Umbilical cord (tissue), 2 donors: ENCODE measurements around the gene CDH24. TPM values are rescaled to one million over a fixed set of nuclear protein-coding genes. Genes with fewer than 3 reads are reported as not detected.
"Not testable (repeated sequence)": the region's sequence is repeated elsewhere in the genome, so short reads cannot be mapped to it uniquely, and the experiment has no call there.

Experiments
- DNase-seq: peaks from one replicate; pipeline ENCODE4 v3.0.0-alpha.2; 2015; ENCODE audit warnings: low spot score
- total RNA-seq: library from RNA; depleted of rRNA; stranded (reverse); fragments of >200 nt; gene quantifications from one replicate; pipeline ENCODE4 v1.2.3, GENCODE V29; 2014; ENCODE audit warnings: low replicate concordance; ENCODE audit not compliant: insufficient read depth

The CDH24 gene
- total RNA-seq, 1 donor from 2014 or later: 5.3 TPM

DNA sequence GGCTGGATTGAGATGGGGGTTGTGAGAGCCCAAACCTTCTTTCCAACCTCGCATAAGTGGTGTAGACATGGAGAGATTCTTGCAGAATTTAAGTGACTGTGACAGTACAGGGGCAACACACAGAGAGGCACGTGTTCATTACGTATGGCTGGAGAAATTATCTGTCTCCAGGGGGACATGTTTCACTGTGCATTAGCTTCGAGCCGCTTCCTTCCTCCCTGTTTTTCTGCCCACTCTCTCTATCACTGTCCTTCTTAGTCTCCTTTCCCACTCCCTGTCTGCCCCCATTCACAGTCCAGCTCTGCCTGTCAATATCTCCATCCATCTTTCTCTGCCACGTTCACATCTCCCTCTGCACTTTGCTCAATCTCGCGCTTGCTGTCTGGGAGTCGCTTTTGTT, 35.9 kb downstream of the CDH24 start:
- DNase-seq: no peak

DNA sequence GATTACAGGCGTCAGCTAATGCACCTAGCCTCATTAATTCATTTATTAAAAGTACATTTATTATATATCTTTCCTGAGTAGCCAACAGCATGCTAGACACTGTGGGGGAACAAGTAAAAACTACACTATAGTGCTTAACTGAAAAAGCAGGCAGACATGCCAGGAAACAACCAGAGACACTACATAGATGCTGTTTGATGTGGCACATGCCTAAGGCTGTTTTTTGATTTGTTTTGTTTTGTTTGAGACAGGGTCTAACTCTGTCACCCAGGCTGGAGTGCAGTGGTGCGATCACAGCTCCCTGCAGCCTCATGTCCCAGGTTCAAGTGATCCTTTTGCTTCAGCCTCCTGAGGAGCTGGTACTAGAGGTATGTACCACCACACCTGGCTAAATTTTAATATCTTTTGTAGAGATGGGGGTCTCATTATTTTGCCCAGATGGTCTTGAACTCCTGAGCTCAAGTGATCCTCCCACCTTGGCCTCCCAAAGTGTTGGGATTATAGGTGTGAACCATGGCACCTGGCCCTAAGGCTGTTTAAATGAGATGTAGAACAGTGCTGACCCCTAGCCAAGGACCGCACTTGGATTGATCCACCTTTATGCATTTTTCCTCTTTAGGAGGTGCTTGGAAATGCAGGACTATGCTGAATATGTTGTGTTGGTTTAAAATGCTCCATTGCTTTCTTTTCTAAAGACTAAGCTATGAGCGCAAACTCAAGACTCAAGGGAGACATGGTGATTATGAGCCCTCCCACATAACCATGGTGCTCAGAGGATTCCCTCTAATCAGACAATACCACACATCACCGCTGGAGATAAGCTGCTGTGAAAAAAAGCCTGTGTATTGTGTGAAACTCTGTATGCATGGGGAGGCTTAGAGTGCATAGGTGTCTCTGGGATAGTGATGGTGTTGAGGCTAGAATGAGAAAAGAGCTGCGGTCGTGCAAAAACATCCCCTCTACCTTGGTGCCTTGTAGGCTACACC, 36.9 kb downstream of the CDH24 start:
- DNase-seq: no peak

DNA sequence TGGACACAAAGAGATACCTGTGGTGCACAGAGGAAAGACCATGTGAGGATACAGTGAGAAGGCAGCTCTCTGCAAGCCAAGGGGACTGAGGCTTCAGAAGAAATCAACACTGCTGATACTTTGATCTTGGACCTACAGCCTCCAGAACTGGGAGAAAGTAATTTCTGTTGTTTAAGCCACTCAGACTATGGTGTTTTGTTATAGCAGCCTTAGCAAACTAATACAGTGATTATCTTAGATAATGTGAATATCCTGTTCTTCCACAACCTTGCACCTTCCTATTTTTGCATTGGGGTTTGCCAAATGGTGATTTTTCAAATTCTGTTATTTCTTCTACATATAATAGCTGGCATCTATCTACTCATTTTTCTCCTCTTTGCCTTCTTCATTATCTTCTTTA, 39.2 kb downstream of the CDH24 start:
- no peak for DNase-seq

DNA sequence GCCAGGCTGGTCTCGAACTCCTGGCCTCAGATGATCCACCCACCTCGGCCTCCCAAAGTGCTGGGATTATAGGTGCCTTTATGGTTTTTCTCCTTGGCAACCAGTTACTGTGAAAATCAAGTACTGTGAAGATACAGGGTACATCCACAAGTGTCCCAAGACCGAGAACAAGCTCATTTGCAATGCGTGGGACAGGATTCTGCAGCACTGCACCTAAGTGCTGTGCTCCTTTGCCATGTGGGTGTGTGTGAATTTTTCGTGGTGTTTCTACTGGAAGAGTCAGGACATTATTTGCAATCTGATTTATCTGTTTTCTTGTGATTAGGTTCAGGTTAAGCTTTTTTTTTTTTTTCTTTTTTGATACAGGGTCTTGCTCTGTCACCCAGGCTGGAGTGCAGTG, 40.2 kb downstream of the CDH24 start:
- no peak for DNase-seq

DNA sequence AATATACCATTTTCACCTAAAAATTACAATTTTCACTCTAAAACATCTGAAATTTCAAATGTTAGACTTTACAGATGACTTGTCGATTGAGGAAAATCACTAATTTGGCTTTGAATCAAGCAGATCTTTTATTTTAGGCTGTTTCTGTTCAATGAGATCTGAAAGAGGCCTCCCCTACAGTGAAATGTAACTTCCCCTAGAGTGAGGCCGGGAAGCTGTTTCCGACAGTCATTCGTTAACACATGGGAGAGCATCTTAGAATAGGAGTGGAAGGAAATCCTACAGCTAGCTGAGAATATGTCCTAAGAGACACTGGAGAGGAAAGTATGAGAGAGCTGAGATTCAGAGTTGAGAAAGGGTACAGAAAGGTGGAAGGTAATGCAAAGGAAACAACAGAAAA, 41.7 kb downstream of the CDH24 start:
- no peak for DNase-seq

DNA sequence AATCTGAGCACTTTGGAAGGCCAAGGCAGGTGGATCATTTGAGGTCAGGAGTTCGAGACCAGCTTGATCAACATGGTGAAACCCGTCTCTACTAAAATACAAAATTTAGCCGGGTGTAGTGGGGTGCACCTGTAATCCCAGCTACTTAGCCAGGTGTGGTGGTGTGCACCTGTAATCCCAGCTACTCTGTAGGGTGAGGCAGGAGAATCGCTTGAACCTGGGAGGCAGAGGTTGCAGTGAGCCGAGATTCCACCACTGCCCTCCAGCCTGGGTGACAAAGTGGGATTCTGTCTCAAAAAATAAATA, 43.6 kb downstream of the CDH24 start:
- not testable (repeated sequence) for DNase-seq

DNA sequence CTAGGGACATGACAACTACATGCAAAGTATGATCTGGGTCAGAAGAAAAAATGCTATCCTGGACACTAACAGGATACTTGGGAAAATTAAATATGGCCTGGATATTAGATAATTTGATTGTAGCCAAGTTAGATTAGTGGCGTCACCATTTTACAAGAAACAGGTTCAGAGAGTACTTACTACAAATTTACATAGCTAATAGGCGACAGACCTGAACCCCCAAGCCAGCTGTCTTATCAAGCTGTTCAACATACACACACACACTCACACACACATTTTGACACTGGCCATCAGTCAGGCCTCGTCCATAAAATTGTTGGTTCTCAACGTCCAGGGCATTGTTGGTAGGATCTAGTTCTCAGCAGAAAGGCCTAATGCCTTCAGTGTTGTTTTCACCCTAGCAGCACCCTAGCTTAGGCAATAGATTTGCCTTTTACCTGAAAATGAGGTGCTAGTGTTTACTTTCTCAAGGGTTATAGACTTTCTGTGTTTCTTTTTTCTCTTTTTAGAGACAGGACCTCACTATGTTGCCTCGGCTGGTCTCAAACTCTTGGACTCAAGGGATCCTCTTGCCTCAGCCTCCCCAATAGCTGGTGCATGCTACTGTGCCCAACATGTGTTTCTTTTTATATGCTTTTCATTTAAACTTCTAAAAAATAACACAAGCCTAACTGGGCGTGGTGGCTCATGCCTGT, 44.1 kb downstream of the CDH24 start:
- DNase-seq: no peak

DNA sequence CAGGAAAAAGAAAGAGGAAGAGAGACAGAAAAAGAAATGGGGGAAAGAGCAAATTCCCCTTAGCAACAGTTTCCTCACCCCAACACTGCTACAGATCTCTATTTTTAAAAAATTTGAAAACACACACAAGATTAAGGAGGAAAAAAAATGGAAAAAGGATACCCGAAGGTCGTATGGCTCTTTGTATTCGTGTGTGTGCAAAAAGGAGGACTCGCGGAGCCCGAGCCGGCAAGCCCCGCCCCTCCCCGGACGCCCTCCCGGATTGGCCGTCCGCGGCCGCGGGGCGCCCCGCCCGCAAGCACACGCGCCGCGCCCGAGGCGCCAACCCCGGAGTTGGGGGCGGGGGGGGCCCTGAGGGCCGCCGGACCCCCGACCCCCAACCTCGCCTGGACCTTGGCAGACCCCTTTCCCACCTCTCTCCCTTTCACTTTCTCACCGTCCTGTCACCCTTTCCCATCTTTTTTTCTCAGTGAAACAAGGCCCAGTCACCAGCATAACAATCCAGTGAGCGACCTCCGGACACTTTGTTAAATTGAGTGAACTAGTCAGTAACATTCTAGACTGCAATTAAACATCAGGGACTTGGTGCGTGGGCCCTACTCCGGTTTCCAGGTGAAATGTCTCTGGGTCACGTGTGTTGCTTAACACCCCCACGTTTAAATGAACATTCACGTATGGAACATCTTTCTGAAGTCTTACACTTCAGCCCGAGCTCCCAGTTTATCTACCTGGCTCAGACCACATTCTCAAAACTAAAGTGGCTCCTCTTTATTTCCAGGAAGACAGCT, 47.2 kb downstream of the CDH24 start, which contains the start of gene C14orf93:
C14orf93 (minus strand) TSS at position 205 of the 788 bp plus-strand sequence. CDS start 11,120 bp downstream, outside the sequence.
- peak; percentile 87 for DNase-seq

DNA sequence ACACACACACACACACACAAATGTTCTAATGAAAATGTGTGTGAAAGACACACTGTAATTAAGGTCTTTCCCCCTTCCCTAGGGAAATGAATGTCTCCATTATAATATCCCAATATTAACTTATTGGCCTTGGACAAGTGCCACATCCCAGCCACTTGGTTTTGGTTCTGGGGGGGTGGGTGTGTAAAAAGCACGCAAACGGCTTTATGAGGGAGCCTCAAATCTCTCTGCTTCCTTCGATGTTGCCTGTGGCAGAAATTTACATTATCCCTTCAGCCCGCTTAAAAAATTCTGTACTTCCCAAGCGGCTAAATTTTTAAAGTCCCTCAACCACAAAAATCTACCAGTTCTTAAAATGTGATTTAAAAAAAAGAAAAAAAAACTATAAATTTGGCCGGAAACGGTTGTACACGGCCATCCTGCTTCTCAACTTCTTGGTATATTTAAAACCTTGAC, 47.8 kb downstream of the CDH24 start:
- no peak for DNase-seq

DNA sequence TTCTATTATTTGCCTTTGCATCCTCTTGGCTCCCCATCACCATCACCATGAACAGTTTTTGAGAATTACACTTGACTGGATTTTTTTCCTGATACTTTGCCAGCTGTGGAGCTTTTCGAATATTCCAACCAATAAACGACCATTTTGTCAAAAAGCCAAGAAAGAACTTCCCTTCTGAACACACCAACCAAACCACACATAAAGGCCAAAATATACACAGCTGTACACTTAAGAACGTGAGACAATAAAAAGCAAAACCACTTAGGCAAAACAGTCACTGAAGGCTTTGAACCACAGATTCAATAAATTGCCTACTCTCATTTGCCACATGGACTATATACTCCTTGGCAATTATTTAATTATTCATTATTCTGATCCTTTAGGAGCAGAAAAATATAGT, 48.5 kb downstream of the CDH24 start:
- DNase-seq: no peak

DNA sequence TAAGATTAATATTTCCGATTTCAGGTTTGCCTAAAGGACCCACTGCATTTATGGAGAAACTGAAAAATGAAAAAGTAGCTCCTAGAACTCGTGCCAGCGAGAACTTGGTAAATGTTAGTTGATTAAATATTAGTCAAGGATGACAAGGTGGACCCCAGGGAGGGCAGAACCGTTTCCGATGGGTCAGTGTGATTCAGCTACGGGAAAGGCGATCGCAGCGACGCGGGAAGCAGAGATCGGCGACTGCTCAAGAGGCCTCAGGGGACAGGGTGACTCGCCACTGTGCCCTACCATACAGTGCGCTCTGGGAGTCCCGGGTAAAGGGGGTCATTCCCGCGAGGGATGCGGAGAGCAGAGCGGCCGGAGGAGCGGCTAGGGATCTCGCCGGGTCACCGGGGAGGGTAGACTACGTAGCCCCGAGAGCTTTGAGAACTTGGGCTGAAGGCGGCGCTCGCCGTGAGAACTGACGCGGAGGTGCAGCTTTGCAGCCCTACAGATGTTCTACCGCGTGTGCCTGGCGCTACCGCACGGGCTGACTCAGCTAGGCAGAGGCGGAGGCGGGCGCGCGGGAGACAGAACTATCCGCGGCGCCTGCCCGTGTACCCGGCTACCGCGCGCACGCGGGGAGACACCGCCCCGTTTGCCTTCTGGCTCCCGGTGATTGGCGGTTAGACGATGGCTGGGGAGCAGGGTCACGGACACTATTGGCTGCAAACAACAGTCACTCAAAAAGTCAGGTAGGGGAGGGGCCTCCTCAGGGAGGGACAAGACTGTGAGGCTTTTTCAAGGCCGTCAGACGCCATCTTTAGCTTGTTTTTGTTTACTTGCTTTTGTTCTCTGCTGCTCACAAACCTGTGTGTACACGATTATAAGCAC, 50.5 kb downstream of the CDH24 start:
- DNase-seq: peak; percentile 99

DNA sequence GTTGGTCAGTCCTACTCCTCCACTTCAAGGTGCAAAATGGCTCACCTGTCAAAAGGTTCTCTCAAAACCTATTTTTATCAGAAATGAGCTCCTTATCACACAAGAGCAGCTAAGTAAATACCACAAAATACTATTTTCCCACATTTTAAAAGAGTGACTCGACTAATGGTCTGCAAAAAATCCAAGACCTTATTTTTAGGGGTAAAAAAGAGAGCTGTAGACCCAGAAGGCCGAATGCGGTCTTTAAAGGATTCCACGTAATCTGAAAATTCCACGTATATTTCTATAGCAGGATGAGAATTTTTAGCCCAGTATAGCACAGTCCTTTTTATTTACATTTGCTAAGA, 51.2 kb downstream of the CDH24 start:
- no peak for DNase-seq

DNA sequence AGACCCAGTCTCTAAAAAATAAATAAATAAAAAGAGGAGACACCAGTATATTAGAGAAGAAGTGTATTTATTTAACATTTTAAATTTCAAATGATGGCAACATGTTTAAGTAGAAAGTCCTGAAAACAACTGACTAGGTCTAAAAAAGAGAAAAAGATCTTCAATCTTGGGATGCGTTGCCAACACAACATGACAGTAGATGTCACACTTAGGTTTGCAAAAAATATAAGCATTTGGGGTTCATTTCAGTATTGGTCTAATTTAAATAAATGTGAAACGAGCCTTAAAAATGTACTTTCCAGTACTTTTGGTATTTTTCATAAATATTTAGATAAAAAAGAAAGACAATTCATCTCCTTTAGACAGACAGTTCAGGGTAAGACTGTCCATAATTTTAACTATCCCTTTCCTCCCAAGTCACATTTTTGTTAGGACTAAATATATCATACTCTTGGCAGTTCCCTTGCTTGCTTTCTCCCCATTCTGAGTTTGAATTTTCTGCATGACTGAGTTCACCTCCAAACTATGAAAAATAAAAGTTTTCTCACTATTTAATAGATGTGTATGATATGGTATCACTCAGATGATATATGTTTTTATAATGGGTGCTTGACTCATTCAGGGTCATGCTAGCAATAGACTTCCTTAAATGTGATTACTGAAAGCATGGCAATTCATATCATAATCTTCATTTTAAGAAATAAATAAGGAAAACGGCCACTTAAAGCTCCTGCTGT, 51.7 kb downstream of the CDH24 start:
- DNase-seq: no peak

DNA sequence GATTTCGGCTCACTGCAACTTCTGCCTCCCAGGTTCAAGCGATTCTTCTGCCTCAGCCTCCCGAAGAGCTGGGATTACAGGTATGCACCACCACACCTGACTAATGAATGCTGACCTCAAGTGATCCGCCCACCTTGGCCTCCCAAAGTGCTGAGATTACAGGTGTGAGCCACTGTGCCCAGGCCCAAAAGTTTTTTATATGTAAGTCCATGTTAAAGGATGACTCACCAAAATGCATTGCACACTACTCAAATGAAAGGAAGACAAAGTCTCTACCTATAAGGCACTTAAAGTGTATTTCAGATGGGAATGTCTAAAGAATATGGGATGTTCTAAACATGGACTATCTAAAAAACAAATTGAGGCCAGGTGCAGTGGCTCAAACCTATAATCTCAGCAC, 53.0 kb downstream of the CDH24 start:
- DNase-seq: not testable (repeated sequence)

DNA sequence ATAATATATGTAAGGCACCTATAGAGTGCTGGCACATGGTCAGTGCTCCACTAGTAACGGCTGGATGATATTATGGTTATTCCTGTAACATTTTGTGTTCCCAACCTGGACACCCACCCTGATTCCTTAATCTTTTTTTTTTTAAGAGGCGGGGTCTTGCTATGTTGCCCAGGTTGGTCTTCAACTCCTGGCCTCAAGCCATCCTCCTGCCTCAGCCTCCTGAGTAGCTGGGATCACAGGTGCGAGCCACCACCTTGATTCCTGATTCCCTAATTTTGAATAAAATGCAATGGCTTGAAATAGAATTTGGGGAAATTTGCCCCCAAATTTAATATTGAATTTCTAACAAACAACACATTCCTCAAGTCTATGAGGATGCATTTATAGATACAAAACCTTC, 54.7 kb downstream of the CDH24 start:
- DNase-seq: no peak

DNA sequence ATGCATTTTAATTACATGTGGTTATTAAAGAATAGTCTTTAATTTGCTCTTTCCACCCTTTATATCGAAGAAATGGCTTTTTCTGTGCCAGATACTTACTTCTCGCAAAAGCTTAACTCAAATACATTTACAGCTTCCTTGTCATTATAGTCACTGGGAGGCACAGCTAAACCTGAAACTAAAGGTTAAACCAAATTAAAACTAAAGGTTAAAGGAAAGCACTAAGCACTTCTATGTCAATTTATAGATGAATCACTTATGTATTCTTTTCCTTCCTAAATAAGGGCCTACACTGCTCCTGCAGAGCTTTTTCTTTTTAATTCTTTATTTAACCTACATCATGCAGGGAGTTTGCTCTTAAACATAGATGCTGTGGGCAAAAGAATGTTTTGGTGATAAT, 56.5 kb downstream of the CDH24 start:
- DNase-seq: no peak

DNA sequence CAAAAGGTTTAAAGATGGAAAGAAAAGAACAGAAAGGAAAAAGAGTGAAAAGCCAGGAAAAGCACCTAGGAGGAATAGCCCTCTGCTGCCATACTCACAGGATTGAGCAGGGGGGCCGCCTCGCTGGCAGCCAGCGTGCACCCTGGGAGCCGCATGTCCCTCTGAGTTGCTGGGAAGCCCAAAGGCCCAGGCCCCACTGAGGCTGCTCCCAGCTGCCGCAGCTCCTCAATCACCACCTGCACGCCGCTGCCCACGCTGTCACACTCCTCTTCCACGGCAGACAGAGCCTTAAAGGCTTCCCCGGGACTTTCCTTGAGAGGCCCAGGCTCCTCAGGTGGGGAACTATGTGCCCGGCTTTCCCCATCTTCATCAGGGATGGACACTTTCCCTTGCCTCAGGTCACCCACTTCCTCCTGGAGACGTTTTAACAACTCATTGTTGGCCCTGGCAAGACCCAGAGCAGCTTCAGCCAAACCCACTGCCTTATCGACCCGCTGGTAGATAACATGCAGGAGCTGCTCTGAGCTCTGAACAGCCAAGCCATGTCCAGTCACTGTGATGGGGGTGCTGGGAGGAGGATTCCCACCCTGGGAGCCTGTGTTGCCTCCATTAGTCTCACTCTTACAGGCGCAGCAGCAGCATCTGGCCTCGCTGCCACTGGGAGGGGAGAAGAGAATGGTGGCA, 58.8 kb downstream of the CDH24 start:
- no peak for DNase-seq

DNA sequence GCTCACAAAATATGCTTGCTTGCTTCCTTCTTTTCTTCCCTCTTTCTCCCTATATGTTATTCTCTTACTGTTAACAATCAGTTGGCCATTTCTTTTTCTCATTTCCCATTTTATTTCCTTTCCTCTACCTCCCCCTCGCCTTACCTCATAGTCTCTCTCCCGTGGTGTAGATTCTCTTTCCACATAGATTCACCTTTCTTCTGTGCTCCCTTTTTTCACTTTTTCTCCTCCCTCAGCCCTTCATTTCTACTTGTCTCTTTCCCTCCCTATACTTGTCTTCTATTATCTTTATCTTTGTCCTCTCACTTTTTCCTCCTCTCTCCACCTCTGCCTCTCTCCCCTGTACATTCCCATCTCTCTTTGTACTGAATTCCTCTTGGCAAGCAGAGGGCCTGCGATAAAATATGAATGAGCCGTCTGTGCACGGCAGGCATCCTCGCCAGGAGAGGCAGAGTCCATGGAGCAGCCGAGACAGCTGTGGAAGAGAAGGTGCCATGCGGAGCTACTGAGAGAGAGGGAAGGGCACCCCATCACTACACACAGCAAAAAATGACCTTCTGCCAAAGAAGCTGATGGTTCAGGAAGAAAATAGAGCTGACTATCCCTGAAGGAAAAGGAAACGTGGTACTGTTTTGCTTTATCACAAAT, 59.5 kb downstream of the CDH24 start:
- no peak for DNase-seq
